ENCODE data around the gene LHX4.

DNA sequence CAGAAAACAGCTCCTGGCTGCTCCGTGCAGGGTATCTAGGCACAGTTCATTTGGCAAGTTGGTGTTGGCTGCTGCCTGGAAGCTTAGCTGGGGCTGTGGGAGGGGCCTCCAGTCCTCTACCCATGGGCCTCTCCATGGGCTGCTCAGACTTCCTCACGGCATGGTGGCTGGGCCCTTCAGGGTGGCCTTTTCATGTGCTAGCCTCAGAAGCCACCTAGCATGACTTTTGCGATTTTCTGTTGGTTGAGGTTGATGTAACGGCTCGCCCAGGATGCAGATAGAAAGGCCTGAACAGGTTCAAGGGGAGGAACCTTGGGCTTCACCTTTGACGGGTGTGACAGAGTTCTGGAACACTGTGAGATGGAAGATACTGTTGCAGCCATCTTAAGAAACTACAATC lies 25.8 kb upstream of the LHX4 start:
- no peak for TF ChIP-seq POLR2AphosphoS5 (IDR thresholded peaks at IDR 0.05; ENCODE audit: borderline replicate concordance, low read depth, low read length)
- no peak for TF ChIP-seq EZH2 (IDR thresholded peaks at IDR 0.05)

Measured in SK-N-MC (cell line).